Measurements from ENCODE around the gene CBR3.

The CBR3 gene

DNA sequence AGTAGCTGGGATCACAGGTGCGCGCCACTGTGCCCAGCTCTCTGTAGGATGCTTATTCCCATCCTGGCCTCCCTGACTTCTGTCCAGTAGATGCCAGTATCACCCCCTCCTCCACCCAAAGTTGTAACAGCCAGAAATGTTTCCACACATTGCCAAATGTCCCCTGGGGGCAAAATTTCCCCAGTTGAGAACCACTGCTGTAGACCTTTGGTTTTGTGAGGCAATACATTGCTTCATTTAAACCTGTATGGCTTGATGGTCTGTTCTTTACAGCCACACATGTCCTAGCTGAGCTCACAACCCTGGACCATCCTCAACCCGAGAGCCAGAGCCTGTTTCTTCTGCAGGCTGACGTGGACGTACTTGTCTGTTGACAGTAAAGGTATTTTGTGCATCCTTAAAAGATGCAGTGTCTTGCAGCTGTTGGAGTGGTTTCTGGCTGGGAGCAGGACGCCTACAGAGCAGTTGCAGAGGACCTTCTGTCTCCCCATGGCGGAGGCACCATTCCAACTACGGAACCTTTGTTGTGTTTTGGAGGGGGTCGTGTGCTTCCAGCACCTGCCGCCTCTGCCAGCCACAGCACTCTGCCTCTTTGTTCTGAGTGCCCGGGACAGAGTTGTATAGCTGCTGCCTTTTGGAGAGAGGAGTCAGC lies 48.4 kb downstream of the CBR3 start:
- DNase-seq (ENCODE audit: low read depth, low spot score), result no peak

DNA sequence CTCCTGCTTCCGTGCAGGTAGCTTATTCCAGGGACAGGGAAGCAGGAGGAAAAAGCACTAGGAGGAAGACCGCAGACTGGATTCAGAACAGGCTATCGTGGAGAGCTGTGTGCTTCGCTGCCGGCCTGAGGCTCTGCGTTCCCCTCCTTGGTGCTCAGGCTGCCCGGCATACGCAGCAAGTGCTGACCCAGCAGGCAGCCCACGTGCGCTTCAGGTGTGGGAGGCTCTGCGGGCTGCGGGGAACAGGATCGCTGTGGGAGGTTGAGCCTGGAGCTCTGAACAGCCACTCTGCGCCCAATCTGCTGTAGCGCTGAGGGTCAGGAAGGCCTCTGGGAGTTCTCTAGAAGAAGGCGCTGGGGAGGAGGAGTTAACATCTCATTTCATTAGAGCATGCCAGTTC lies 49.7 kb downstream of the CBR3 start:
- DNase-seq (ENCODE audit: low read depth, low spot score), result no peak

DNA sequence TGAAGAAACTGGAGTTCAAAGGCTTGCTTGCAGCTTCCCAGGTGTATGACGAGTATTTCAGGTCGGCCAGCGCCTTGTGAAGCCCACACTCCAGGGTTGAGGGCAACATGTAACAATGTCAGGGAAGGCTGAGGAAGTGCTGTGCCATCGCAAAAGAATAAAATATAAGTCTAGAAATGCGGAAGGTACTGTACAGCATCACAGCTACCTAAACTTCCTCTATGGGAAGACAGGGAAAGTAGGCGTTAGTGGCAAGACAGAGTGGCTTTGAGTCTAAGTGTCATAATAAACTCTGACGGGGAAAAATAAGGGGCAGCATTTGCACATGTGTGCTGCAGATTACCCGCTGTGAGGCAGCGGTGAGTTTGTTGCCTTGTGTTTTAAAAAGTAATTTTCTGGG lies 50.6 kb downstream of the CBR3 start:
- DNase-seq (ENCODE audit: low read depth, low spot score), result no peak

DNA sequence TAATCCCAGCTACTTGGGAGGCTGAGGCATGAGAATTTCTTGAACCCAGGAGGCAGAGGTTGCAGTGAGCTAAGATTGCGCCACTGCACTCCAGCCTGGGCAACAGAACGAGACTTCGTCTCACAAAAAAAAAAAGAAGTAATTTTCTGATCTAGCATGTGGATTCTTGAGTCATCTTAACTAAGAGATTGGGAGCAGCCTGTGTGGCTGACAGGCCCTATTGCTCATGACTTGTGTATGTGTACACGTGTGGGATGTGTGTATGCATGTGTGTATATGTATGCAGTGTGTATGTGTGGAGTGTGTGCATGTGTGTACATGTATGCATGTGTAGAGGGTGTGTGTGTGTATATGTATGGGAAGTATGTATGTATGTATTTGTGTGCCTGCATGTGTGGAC lies 51.2 kb downstream of the CBR3 start:
- no peak for DNase-seq (ENCODE audit: low read depth, low spot score)

DNA sequence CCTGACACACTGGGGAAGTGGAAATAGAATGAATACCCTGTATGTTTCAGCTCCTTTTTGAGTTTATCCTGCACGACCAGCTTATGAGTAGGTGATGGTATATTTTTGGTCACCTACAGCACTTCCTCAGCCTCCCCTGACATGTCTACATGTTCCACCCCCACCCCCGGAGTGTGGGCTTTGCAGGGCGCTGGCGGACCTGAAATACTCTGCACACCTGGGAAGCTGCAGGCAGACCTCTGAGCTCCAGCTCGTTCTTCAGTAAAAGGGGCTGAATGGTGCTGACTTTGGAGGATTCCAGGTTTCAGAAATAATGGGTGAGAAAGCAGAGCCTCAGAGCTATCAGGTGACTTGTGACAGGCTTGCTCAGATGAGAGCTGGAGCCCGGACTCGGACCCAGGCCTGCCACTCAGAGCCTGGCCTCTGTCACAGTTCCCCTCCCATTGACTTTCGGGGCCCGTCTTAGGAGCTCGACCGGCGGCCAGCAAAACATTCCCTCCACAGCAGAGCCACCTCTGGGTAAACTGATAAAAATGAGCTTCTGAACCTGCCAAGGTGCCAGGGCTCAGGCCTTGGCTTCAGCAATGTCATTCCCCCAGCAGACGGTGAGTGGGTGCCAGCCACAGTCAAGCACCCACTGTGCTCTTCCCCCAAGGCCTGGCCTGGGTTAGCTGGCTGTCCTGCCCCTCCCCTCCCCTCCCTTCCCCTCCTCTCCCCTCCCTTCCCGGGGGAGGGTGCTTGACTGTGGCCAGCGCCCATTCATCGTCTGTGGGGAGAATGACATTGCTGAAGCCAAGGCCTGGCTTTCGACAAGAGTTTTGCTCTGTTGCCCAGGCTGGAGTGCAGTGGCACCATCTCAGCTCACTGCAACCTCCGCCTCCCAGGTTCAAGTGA lies 51.9 kb downstream of the CBR3 start:
- DNase-seq (ENCODE audit: low read depth, low spot score), result no peak

DNA sequence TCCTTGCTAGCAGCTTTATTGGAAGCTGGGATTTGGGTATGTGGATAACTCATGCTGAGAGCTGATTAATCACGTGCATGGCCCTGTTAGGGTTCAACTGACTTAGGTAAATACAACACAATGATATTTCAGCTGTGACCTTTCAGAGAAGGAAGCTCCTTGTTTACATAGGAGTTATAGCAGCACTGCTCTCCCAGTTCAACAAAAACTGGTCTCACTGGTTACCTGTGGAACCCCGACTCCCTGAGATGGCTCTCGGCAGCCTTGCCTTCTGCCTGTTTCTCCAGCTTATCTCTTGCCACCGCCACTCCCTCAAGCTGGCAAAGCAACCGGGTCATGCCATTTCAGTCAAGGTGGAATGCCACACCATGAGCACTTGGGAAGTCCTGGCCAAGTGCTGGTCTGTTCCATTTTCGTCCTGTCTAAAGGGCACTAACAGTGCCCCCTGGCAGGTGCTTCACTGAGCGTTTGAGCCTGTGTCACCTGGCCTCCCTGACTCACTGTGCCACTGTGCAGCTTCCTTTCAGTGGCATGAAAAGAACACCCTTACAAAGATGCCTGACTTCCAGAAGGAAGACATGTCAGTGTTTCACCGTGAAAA lies 53.3 kb downstream of the CBR3 start:
- no peak for DNase-seq (ENCODE audit: low read depth, low spot score)

DNA sequence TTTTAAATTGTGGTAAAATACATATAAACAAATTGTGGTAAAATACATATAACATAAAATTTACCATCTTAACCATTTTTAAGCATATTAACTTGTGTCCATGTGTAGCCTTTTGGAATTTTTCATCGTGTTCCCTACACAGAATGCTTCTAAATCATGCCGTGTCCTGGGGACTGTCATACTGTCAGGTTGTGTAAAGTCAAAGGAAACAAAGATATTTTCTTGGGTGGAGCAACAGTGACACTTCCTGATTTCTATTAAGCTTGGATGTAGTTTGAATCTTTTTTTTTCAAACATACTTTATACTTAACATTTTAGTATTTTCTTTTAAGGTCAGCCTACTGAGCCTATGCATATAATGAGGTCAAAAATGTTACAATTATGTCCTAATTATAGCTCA lies 54.1 kb downstream of the CBR3 start:
- DNase-seq (ENCODE audit: low read depth, low spot score), result no peak

DNA sequence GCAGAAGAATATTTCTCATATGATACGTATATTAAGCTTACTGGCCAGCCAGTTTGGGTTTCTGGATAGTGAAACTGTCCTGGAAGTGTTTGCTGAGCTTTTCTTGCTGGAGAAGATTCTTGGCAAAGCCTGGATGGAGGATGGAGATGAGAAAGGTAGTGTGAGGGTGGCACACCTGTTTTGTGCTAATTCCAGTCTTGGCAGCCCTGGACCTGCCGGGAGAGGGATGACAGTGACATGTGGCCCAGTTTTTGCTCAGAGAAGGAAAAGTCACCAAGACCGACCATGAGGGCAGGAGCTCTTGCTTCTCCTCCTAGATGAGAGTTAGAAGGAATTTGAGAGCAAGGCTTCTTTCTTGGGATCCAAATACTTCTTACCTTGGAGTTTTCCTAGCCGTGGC lies 55.9 kb downstream of the CBR3 start:
- DNase-seq (ENCODE audit: low read depth, low spot score), result no peak

DNA sequence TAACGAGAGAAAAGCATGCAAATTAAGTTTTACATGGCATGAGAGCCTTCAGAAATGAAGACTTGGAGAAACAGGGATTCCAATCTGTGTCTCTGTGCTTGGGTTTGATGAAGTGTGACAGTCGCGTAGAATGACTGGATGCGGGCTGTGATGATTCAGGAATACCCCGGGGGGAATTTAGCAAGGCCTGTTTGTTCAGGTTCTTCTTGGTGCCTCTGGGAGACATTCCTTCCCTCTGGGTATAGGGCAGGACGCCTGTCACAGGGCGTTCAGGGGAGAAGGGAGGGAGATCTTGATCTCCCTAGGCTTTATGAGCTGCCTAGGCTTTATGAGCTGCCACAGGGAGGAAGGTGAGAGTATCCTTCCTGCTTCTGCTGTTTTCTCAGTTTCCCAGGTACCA lies 58.3 kb downstream of the CBR3 start:
- no peak for DNase-seq (ENCODE audit: low read depth, low spot score)

DNA sequence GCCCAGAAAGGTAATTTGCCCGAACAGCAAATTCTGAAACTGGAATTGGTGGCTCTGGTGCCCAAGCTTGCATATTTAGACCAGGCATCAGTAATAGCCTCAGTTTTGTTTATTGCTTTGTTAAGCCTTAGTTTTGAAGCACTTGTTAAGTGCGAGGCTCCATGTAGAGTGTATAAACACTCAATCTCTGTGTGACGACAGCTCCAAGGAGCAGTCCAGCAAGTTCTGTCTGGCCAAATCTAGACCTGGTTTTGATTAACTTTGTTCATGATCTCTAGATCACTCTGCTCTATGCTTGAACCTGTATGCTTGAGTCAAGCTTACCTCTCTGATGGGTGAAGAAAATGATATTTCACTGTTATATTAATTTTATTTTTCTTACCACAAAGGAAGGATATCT lies 59.1 kb downstream of the CBR3 start:
- DNase-seq (ENCODE audit: low read depth, low spot score), result no peak

DNA sequence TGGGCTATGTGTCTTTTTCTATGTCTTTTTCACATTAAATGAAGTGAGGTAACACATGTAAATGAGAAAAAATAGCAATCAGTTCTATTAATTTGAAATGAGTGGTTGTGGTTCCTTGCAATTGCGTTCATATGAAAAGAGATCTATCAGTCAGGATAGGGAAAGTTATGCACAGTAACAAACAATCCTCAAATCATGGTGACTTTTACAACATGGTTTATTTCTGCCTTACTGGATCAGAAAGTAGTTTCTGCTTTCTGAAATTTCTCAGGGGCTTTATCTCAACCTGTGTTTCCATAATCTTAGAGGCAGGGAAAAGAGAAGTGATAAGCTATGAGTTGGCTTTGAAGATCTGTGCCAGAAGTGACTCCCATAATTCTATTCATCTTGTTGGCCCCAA lies 60.7 kb downstream of the CBR3 start:
- no peak for DNase-seq (ENCODE audit: low read depth, low spot score)

All from activated naive CD8-positive, alpha-beta T cell treated with anti-CD3 and anti-CD28 coated beads, Interleukin-2, amount 50 U/mL, for 16 hours (primary cell).